Endothelial cell of umbilical vein (primary cell): Measurements from ENCODE around the gene ZNF385C. TPM values are rescaled to one million over a fixed set of nuclear protein-coding genes. Genes with fewer than 3 reads are reported as not detected.

ENCODE experiments used
- BruUV-seq: library from RNA; stranded (reverse); fragments of 400-500 nt; replicated peaks from 2 replicates; lab custom pipeline; 2021; lab: Mats Ljungman, UMichigan
- CTCF ChIA-PET: fragments of 300-600, 350-600 bp; sonication (Branson Sonifier 250); formaldehyde crosslinking; loops from one replicate; lab custom pipeline; 2021; ENCODE audit warnings: antibody characterized with exemption, inconsistent platforms; lab: Charles Lee
- POLR2A ChIA-PET: fragments of 300-600, 350-600 bp; sonication (Branson Sonifier 250); formaldehyde crosslinking; loops from one replicate; lab custom pipeline; 2021; ENCODE audit warnings: antibody characterized with exemption, inconsistent platforms; lab: Charles Lee
- DNase-seq: peaks from one replicate; pipeline ENCODE4 v3.0.0-alpha.2; 2011; ENCODE audit warnings: low read depth, low spot score
- FAIRE-seq: peaks from 2 replicates; lab custom pipeline; 2011; peaks lifted over from hg19 to GRCh38; lab: Jason Lieb, UNC
- H2AFZ ChIP-seq: 2 replicates; pipeline ENCODE4 v1.6.0; 2012; ENCODE audit warnings: low read depth, low read length, control low read depth, inconsistent platforms
- H3K27ac ChIP-seq: 2 replicates; pipeline ENCODE4 v1.5.1; 2011; ENCODE audit warnings: low read depth, mild to moderate bottlenecking, control low read depth, low read length, moderate library complexity; ENCODE audit not compliant: insufficient read depth
- H3K27me3 ChIP-seq, 2 experiments: 2 replicates each; pipeline versions ENCODE4 v1.6.0 to v1.6.1; 2011; ENCODE audit warnings: low read length in 2 of 2, mixed read lengths in 1 of 2; ENCODE audit not compliant: control insufficient read depth in 2 of 2, insufficient read depth in 2 of 2
- H3K36me3 ChIP-seq, 2 experiments: 2 replicates in 1 of 2; 3 replicates in 1 of 2; pipeline ENCODE4 v1.5.1; 2011; ENCODE audit warnings: low read length in 2 of 2, mild to moderate bottlenecking in 1 of 2, moderate library complexity in 1 of 2; ENCODE audit not compliant: control insufficient read depth in 2 of 2, insufficient read depth in 2 of 2; ENCODE audit errors: extremely low read depth in 1 of 2
- H3K4me1 ChIP-seq: 3 replicates; pipeline ENCODE4 v1.5.1; 2011; ENCODE audit warnings: mild to moderate bottlenecking, low read length; ENCODE audit not compliant: control insufficient read depth, insufficient read depth; ENCODE audit errors: extremely low read depth
- H3K4me2 ChIP-seq: 2 replicates; pipeline ENCODE4 v1.6.1; 2011; ENCODE audit warnings: low read length, control low read depth, mixed read lengths; ENCODE audit not compliant: insufficient read depth
- H3K4me3 ChIP-seq, 3 experiments: fragments of 200-600 bp in 1 of 3; sonication (generic), shearing (Covaris generic) in 1 of 3; replicated peaks in 1 of 3; 2 replicates each; pipeline ENCODE4 v1.5.1; 2011 to 2016; ENCODE audit warnings: control low read depth in 3 of 3, low read length in 3 of 3, mild to moderate bottlenecking in 2 of 3, inconsistent platforms in 1 of 3, low read depth in 1 of 3, moderate library complexity in 1 of 3; ENCODE audit not compliant: insufficient read depth in 1 of 3
- H3K79me2 ChIP-seq: 2 replicates; pipeline ENCODE4 v1.6.0; 2012; ENCODE audit warnings: low read length, inconsistent platforms; ENCODE audit not compliant: control insufficient read depth, insufficient read depth
- H3K9ac ChIP-seq: replicated peaks from 2 replicates; pipeline ENCODE3; 2011; ENCODE audit warnings: low read length, control low read depth; ENCODE audit not compliant: insufficient read depth; ENCODE audit errors: extremely low read depth
- H3K9me1 ChIP-seq: replicated peaks from 3 replicates; pipeline ENCODE4 v1.6.0; 2011; ENCODE audit warnings: mild to moderate bottlenecking, low read length; ENCODE audit not compliant: control insufficient read depth, insufficient read depth; ENCODE audit errors: extremely low read depth
- H3K9me3 ChIP-seq: replicated peaks from 2 replicates; pipeline ENCODE4 v1.5.1; 2012; ENCODE audit warnings: low read length, inconsistent platforms; ENCODE audit not compliant: control insufficient read depth, insufficient read depth
- H4K20me1 ChIP-seq: replicated peaks from 2 replicates; pipeline ENCODE3; 2011; ENCODE audit warnings: mild to moderate bottlenecking, low read length; ENCODE audit not compliant: control insufficient read depth, insufficient read depth; ENCODE audit errors: extremely low read depth
- CTCF ChIP-seq, 2 donors: IDR thresholded peaks; 1 replicate in 1 of 2; 2 replicates in 1 of 2; pipeline ENCODE4 v1.5.1; 2011; ENCODE audit warnings: low read length in 2 of 2, mild to moderate bottlenecking in 2 of 2, moderate library complexity in 2 of 2, control low read depth in 1 of 2, inconsistent platforms in 1 of 2, low read depth in 1 of 2; ENCODE audit not compliant: insufficient read depth in 1 of 2; ENCODE audit errors: extremely low read depth in 1 of 2
- EZH2 ChIP-seq: IDR thresholded peaks from 2 replicates; pipeline ENCODE4 v1.6.1; 2012; ENCODE audit warnings: borderline replicate concordance, low read depth, mild to moderate bottlenecking, moderate library complexity, low read length, inconsistent platforms; ENCODE audit not compliant: severe bottlenecking
- FOS ChIP-seq: IDR thresholded peaks from 2 replicates; pipeline ENCODE4 v1.6.1; 2011; ENCODE audit warnings: mild to moderate bottlenecking, low read length, moderate library complexity, borderline replicate concordance; ENCODE audit not compliant: insufficient read depth
- GATA2 ChIP-seq: IDR thresholded peaks from 2 replicates; pipeline ENCODE4 v1.7.0; 2011; ENCODE audit warnings: low read depth, mild to moderate bottlenecking, moderate library complexity, mixed read lengths, low read length; ENCODE audit not compliant: insufficient read length, insufficient read depth
- JUN ChIP-seq: IDR thresholded peaks from 2 replicates; pipeline ENCODE4 v1.6.1; 2011; ENCODE audit warnings: borderline replicate concordance, low read depth; ENCODE audit not compliant: insufficient read length, insufficient read depth
- MAX ChIP-seq: IDR thresholded peaks from 2 replicates; pipeline ENCODE4 v1.6.1; 2011; ENCODE audit not compliant: insufficient read depth, insufficient read length
- MYC ChIP-seq: IDR thresholded peaks from one replicate; pipeline ENCODE4 v1.6.1; 2011; ENCODE audit warnings: mild to moderate bottlenecking, low read depth, low read length
- POLR2A ChIP-seq: IDR thresholded peaks from 2 replicates; pipeline ENCODE4 v1.6.1; 2012; ENCODE audit warnings: low read depth, mild to moderate bottlenecking, control low read depth, low read length
- POLR2AphosphoS5 ChIP-seq: IDR thresholded peaks from 2 replicates; pipeline ENCODE4 v1.6.1; 2012; ENCODE audit warnings: low read depth, mild to moderate bottlenecking, control low read depth, low read length, moderate library complexity; ENCODE audit not compliant: insufficient read depth
- dilution Hi-C: fragments of 300-500 bp; cut with MboI; formaldehyde crosslinking; loops from one replicate; pipeline ENCODE4 v1.15.0; 2019; ENCODE audit warnings: low sequenced_read_pairs; ENCODE audit not compliant: extremely low pct_ligation_motif_present
- intact Hi-C: fragments of 100-400 bp; cut with micrococcal nuclease; formaldehyde crosslinking; loops from one replicate; pipeline ENCODE4 v1.10.0; 2022
- polyA plus RNA-seq, 4 experiments: library from polyadenylated mRNA; depleted of rRNA in 3 of 4; stranded (reverse) in 3 of 4; unstranded in 1 of 4; fragments of >200 nt; gene quantifications; 2 replicates each; pipeline versions ENCODE4 v1.2.1 to v1.2.3, GENCODE V29; 2011 to 2012; ENCODE audit warnings: missing spikeins in 1 of 4
- total RNA-seq: library from RNA; stranded (reverse); gene quantifications from 2 replicates; pipeline ENCODE4 v1.2.3, GENCODE V29; 2021

Gene ZNF385C
- total and polyA plus RNA-seq, 2 donors (not counting 3 experiments of a cell fraction or from before 2014, with no cell fraction given): 0.07 TPM; not detected in 1

- Histone ChIP-seq H3K9ac (no peak overlapping the region), H3K9me3 (no peaks in the 10 kb centered on the region), H3K4me2 (no peak overlapping the region), H3K36me3 (peaks cover 0 to 16% of the 10 kb centered on the region in 2 experiments), H3K9me1 (no peaks in the 10 kb centered on the region), H3K79me2 (peaks cover 91% of the 10 kb centered on the region), H3K27me3 (no peaks in the 10 kb centered on the region), H3K4me3 (no peak overlapping the region), H2AFZ (no peak overlapping the region), H3K27ac (no peak overlapping the region), H4K20me1 (no peaks in the 10 kb centered on the region), H3K4me1 (no peaks in the 10 kb centered on the region)
- intact Hi-C loops: no loop called here
- no TSS peak for BruUV-seq
- POLR2A ChIA-PET: no interaction called here
- CTCF ChIA-PET: interaction anchor here (1.9 kb wide), 1 partner anchor 10 kb away, joined by 4 read pairs; no protein-coding TSS in a partner anchor
- TF ChIP-seq FOS (no peak), POLR2AphosphoS5 (no peak), MYC (no peak), CTCF (IDR thresholded peaks at IDR 0.05; ENCODE audit: extremely low read depth in 1 of 2, insufficient read depth in 1 of 2, low read depth in 1 of 2, low read length in 2 of 2) (no peak), MAX (no peak), POLR2A (no peak), EZH2 (no peak), GATA2 (no peak), JUN (no peak)
- DNase-seq: no peak
- dilution Hi-C loops: no loop called here
- FAIRE-seq: no peak
Observed at GRCh38 chr17:42142371-42142896, 44.2 kb upstream of the ZNF385C start.
